HL-60/S4 treated with phorbol 12-myristate 13-acetate at 8.2 ng/mL for 4 days and 3 days (cell line): ENCODE results near the gene SCAMP5.

Experiments used
- in situ Hi-C: fragments of 300-500 bp; cut with MboI; formaldehyde crosslinking; loops from 2 replicates; pipeline ENCODE4 v1.15.0; 2022; ENCODE audit warnings: low sequenced_read_pairs

Gene SCAMP5

GRCh38 chr15:75065851-75066509 is 70.6 kb downstream of the SCAMP5 start:
- in situ Hi-C loops, result no loop called here

- in situ Hi-C loops, result no loop called here
Observed at GRCh38 chr15:75067123-75067830, 71.9 kb downstream of the SCAMP5 start.

GRCh38 chr15:75068748-75069147 is 73.4 kb downstream of the SCAMP5 start:
- in situ Hi-C loops, result no loop called here

- in situ Hi-C loops, result no loop called here
Observed at GRCh38 chr15:75069301-75069925, 74.0 kb downstream of the SCAMP5 start.

- in situ Hi-C loops, result no loop called here
Observed at GRCh38 chr15:75070674-75071073, 75.3 kb downstream of the SCAMP5 start.
